NCI-H524 treated with DMSO at 0.1 percent for 48 hours (cell line): ENCODE data around the gene ENPP1.
"Not testable (repeated sequence)": the region's sequence is repeated elsewhere in the genome, so short reads cannot be mapped to it uniquely, and the experiment has no call there.

ENCODE experiments used
- DNase-seq: peaks from one replicate; lab custom pipeline; 2025; lab: John Stamatoyannopoulos, UW

The ENPP1 gene

DNA sequence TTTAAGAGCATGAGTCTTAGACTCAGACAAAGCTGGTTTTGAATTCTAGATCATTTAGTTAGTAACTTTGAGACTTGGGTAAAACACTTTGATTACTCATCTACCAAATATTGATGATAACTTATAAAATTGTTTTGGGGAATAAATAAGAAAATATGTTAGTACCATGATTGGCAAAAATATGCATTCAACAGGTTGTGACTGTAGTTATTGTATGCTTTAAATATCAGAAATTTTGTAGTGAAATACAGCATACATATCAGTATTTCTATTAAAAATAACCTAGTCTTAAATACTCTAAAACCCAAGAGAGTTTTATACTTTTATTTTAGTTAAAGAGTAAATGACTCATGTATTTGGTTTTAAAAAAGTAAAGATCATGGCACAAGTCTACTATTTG, 68.7 kb downstream of the ENPP1 start:
- no peak for DNase-seq

DNA sequence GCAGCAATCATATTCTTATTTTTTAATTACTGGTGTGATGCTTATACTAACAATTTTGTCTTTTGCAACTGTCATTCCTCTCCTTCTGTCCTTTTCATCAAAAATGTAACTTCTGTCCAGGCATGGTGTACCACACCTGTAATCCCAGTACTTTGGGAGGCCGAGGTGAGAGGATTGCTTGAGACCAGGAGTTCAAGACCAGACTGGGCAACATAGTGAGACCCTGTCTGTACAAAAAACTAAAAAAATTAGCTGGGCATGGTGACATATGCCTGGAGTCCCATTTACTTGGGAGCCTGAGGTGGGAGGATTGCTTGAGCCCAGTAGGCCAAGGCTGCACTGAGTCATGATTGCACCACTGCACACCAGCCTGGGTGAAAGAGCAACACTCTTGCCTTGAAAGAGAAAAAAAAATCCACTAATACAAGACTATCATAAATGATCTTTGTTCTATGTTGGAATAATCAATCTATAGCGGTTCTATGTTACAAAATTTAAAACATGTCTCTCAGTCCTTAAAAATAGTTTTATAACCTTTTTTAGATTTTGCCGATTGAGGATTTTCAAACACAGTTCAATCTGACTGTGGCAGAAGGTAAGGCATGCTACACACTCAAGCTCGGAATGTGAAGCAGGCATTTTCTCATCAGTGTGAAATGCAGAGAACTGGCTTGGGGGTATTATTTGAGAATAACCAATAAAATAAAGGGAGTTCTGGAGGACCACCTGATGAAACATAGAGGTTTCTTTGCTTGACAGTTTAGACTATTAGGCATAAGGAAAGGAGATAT, 70.4 kb downstream of the ENPP1 start:
- no peak for DNase-seq

DNA sequence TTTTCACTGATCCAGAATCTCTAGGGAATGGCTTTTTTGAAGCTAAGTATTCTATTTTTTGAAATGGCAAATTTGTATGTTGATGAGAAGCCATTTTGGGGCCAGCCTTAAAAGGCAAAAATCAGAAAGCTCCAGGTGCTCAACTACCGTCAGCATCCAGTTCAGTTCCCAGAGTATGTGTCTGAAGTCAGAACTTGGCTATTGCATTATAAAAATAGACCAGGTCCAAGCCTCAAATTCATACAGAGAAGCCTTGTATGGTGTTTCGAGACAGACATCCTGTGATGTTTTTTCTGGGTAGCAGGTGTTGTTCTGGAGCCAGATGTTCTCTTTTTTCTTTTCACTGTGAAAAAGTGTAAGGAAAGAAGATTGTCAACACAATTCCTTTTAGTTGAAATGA, 75.2 kb downstream of the ENPP1 start:
- no peak for DNase-seq

DNA sequence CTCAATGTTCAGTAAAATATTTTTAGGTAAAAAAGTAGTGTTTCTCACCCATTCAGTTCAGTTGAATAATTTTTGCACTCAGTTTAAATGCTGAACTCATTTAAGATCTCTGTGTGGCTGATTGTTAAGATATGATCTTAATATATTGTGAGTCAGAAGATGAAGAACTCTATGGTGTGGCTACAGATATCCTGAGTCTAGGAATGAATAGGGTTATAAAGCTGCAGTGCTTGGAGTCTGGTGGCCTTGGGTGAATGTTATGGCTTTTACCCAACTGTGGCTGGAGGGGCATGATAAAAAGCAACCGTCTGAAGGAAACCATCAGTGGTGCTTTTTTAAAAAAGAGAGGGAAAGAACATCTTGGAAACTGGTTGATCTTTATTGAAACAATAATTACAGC, 77.4 kb downstream of the ENPP1 start:
- DNase-seq: no peak

DNA sequence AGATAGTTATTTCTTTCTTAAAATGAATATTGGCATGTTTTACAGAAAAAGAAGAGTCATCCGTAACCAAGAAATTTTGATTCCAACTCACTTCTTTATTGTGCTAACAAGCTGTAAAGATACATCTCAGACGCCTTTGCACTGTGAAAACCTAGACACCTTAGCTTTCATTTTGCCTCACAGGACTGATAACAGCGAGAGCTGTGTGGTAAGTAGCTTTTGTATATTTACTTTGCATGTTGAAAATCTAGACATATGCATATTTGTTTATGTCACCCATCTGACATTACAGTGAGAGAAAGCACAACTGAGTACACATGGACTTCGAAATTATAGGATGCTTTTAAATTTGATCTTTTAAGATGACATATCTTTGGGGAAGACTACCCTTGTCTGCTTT, 78.7 kb downstream of the ENPP1 start:
- no peak for DNase-seq

DNA sequence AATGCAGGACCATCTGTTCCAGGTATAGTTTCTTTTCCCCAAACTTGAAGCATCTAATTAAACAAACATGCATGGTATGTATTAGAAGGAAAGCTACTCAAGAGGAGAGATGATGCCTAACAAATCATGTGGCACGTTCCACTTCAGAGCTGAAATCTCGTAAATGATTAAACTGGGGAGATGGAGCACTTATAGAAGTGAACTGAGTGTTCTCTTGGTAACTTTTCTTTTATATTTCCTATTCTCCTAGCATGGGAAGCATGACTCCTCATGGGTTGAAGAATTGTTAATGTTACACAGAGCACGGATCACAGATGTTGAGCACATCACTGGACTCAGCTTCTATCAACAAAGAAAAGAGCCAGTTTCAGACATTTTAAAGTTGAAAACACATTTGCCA, 82.3 kb downstream of the ENPP1 start:
- DNase-seq: no peak

DNA sequence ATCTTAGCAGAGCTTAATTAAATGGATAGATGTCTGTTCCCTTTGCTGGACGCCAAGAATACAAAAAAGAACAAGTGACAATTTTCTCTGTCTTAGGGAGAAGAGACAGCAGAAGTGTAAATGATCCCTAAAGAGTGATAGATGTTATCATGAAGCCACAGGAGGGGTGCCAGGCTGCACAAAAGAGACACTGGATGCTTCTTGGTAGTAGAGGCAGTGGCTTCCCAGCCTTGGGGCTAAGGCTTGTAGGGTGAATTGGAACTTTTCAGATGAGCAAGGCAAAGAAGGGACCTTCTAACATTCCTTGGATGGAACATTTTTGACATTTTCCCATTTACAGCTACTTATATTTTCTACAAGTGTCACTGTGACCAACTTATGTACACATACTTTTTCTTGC, 85.4 kb downstream of the ENPP1 start:
- DNase-seq: no peak

DNA sequence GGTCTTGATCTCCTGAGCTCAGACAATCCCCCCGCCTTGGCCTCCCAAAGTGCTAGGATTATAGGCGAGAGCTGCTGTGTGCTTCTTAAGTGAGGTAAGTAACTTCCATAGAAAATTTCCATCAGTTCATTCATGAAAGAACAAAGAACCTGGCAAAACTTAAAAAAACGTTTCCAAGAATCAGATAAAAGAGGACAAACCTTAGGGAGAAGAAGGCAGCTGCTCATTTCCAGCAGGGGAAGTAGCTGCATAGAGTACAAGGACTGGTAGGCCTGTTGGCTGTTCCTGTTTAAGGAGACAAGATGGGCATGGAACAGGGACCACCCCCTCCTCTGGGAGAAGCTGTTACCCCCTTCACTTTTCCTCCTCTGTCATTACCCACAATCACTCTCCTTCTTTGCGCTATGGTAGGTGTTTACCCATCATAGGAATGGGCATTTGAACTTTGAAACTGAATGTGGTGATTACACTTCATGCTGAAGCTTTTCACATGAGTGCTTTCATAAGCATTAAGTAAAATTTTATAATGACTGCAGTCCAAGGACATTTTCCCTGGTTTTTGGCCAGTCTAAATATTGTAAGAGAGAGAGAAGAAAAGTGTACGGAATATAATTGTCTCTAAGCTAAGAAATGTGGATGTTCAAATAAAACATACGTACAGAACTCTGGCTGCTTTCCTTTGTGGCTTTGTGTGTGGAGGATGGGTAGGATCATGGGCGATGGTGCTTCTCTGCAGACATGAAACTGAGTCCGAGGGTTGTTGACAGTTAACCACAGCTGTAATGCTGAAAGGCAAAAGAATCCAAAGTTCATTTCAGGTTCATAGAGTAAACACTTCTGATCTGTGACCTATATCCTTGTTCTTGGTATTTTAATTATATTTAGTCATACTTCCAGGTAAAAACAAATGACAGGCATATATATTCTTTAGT, 86.9 kb downstream of the ENPP1 start:
- DNase-seq: no peak

DNA sequence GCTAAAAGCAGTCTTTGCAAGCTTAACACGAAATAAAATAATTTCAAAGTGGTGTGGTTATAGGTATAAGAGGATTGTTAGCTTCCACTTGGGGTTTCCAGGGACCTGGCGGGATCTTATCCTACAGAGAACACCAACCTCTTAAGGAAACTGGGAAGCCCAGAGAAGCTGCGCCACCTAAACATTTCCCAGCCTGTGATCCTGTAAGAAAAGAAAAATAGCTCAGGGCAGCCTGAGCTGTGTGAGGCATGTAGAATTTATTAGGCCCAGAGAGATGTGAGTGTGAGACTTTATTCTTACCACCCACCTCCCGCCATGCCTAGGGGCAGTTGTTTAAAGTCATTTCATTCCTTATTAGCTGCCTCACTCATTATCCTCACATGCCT, 89.2 kb downstream of the ENPP1 start:
- DNase-seq: no peak

DNA sequence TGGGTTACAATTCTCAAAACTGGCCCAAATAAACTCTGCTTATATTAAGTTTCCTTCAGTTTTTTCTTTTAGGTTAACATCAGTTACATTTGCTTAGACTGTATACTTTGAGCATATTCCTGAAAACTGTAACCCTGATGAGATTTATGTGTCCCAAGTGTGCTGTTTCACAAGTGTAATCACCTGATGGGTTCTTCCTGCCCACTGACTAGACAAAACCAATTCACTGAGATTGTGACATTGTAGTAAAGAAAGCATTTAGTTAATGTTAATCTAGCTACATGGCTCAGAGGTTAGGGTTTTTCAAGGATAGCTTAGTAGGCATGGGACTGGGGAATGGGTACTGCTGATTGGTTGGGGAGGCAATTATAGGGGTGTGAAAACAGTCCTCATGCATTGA, 89.8 kb downstream of the ENPP1 start:
- DNase-seq: no peak

DNA sequence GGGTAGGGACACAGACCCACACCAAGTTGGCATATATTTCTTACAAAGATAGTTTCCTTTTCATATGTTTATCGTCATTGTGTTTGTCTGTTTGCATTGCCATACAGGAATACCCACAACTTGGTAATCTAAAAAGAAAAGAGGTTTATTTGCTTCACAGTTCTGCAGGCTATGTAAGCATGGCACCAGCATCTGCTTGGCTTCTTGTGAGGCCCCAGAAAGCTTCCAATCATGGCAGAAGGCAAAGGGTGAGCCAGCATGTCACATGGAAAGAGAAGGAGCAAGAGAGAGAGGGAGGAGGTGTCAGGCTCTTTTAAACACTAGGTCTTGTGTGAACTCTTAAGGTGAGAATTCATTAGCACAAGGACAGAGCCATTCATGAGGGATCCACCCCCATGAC, 90.9 kb downstream of the ENPP1 start:
- no peak for DNase-seq

DNA sequence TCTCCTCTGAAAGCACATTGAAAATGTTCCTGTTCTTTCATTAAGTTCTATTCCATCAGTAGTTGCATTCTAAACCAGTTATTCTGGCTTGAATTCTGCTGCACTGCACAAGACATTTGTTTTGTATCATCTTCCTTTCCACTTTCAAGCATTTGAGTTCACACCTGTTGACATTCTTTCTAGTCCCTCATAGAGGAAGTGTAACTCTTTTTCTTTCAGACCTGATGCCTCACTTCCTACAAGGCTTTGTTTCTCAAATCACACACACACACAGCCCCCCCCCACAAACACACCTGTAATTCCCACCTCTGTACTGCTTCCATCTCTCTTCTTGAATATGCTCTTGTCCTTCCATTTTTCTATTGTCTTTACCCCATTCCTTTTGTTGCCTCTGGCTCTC, 92.4 kb downstream of the ENPP1 start:
- DNase-seq: no peak

DNA sequence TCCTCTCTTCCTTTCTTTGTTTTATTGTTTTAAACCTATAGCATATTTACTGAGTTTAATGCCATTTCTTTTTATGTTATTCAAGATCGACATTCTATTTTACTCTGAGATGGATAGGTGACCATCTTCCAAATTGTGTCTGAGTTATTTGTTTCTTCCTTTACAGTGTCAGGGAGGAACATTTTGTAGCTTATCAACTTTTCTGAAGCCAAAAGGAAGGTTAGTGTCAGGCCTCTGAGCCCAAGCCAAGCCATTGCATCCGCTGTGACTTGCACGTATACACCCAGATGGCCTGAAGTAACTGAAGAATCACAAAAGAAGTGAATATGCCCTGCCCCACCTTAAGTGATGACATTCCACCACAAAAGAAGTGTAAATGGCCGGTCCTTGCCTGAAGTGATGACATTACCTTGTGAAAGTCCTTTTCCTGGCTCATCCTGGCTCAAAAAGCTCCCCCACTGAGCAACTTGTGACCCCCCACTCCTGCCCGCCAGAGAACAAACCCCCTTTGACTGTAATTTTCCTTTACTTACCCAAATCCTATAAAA, 93.6 kb downstream of the ENPP1 start:
- DNase-seq: not testable (repeated sequence)

DNA sequence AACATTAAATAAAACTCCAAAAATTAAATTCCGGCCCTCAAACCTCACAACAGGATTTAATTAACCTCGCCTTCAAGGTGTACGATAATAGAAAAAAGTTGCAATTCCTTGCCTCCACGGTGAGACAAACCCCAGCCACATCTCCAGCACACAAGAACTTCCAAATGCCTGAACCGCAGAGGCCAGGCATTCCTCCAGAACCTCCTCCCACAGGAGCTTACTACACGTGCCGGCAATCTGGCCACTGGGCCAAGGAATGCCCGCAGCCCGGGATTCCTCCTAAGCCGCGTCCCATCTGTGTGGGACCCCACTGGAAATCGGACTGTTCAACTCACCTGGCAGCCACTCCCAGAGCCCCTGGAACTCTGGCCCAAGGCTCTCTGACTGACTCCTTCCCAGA, 95.9 kb downstream of the ENPP1 start:
- not testable (repeated sequence) for DNase-seq

DNA sequence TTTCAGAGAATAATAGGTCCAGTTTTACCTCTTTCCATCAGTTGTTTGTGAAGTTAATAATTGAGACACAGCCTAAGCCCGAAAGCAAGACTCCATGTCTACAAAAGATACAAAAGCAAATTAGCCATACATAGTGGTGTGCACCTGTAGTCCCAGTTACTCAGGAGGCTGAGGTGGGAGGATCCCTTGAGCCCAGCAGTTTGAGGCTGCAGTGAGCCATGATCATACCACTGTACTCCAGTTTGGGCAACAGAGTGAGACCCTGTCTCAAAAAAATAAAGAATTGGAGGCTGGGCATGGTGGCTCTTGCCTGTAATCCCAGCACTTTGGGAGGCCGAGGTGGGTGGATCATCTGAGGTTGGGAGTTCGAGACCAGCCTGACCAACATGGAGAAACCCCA, 101.0 kb downstream of the ENPP1 start:
- DNase-seq: not testable (repeated sequence)

DNA sequence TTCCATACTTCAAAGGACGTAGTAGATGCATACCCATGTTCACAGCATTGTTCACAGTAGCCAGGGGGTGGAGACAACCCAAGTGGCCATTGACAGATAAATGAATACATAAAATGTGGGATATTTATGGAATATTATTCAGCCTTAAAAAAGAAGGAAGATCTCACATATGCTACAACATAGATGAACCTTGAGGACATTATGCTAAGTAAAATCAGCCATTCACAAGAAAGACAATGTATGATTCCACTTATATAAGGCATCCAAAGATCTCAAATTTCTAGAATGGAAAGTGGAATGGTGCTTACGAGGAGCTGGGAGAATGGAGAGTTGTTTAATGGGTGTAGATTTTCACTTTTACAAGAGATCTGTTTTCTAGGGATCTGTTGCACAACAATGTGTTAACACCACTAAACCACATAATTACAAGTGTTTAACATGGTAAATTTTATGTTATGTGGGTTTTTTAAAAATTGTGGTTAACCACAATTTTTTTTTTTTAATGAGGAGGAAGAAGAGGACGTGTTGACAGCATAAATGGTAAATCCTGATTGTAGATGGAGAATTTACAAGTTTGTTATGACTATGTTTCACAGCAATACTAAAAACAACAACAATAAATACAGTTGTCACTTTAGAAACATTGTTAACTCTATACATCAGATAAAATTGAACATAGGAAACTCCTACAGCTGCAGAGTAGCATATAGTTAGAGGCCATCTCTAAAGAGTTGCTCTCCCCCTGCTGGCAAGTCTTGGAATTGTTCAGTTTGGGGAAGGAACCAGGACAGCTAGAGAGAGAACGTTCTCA, 101.8 kb downstream of the ENPP1 start:
- DNase-seq: peak; percentile 32

DNA sequence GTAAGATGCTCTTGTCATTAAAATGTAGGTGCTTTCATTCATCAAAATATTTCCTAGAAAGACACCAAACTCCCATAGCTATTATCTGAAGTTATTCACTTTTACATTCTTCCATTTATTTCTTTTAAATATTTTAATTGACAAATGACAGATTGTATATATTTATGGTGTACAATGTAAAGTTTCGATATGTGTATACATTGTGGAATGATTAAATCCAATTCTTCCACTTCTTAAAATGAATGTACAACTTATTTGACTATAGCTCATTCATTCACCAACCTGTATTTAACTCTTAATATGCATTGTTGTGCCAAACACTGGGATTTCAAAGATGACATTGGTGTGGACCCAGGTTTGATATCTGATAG, 102.4 kb downstream of the ENPP1 start:
- no peak for DNase-seq

DNA sequence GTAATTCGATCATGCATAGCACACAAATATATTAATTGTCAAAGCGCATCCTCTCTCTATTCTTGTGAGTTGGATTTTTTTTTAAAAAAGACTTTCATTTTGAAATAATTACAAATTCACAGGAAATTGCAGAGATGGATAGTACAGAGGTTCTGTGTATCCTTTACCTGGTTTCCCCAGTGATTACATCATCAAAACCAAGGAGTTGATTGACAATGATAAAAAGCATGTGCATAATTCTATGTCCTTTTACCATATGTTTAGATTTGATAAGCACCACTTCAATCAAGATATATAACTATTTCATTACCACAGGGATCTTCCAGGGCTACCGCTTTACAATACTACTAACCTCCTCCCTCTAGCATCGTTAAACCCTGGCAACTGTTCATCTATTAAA, 103.1 kb downstream of the ENPP1 start:
- peak; percentile 13 for DNase-seq

DNA sequence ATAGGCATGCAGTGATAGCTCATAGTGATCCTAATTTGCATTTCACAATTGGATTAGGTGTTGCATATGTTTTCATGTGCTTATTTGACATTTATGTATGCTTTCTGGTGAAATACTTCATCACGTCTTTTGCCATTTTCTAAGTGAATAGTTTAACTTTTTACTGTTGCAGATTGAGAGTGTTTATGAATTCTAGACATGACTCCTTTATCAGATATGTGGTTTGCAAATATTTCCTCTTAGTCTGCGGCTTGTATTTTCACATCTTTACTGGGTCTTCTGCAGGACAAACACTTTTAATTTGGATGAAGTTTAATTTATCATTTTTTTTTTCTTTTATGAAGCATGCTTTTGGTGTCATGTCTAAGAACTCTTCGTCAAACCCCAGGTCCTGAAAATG, 104.1 kb downstream of the ENPP1 start:
- DNase-seq: no peak

DNA sequence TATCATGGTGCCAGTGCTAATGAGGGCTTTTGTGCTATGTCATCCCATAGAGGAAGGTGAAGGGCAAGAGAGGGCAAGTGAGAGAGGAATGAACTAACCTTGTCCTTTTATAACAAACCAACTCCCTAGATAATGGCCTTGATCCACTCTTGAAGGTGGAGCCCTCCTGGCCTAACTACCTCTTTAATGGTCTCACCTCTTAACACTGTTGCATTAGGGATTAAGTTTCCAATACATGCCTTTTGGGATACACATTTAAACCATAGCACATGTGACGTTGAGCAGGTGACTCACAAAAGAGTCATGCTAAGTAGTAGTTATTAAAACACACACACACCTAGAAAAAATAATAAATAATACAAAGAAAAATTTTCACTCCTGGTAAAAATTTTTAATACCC, 106.4 kb downstream of the ENPP1 start:
- no peak for DNase-seq

DNA sequence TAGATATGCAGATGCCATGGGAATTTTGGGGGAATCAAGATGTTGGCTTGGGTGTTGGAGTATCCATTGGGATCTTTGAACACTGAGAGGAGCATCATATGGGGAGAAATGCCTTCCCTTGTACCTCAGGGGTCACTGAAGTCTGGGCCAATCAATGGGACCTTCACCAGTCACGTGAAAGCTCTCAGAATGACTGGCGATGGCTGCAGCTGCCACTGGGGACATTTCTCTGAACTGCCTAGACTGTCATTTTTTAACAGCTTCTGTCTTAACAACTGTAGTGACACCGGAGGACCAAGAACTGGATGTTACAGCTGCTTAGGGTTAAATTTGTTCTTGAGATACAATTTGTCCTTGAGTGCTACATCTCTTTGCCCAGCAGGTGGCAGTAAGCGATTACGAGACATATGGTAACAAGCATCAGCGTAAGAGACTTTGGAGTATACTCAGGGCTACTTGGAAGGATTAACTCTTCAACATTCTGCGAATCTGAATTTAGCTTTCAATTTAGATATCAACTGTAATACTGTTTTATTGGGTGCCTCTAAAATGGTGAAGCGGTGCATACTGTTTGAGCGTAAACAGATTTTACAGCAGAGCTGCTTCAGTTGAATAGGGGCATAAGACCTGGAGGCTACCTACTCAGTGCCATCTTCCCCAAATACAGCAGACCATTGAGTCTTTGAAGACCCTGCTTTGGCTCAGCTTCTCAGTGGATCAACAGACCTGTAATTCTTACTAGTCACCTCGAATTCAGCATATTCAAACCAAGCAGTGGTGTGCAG, 107.3 kb downstream of the ENPP1 start:
- DNase-seq: peak; percentile 88
